NOMO-1 treated with DMSO at 0.1 percent for 48 hours (cell line): ENCODE measurements around the gene RDH14.

ENCODE experiments used
- DNase-seq: peaks from one replicate; lab custom pipeline; 2025; ENCODE audit not compliant: unreplicated experiment; lab: John Stamatoyannopoulos, UW

RDH14 gene

GRCh38 chr2:18560031-18560796, at the start of gene RDH14:
RDH14 (minus strand) TSS chr2:18560653; CDS start chr2:18560572, 81 bp downstream.
- DNase-seq = peak; percentile 91

DNA sequence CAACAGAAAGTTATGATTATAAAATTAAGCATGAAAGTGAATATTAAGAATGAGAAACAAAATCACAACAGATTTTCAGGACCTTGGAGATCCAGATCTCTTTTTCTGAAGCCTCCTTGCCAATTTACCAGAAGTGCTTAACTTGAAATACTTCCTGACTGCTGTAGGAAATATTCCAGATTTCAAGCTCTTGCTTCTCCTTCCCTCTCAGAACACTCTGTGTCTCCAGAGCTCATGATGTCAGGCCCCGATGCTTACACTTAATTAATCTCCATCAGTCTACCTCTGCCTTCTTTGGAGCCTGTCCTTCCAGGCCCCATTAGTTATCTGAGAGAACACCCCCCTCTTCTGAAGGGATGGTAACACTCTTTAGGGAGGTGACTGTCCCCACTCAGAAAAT, 49.6 kb upstream of the RDH14 start:
- no peak for DNase-seq

DNA sequence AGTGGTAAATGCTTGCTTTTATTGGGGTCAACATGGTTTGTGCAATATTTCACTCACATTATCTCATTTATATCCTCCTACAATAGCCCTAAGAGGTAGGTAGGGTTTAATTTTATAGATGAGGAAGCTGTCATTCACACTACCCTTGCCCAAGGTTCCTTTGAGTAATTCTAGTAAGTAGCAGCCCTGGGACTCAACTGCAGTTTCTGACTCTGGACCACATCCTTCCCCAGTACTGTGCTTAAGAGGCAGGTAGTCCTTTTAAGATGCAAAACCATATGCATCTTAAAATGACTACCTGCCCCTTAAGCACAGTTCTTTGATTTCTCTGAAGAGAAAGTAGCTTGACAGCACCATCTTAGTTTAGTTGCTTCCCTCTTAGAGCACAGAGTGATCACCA, 44.7 kb upstream of the RDH14 start:
- no peak for DNase-seq

GRCh38 chr2:18604531-18604885, 44.1 kb upstream of the RDH14 start:
- no peak for DNase-seq

DNA sequence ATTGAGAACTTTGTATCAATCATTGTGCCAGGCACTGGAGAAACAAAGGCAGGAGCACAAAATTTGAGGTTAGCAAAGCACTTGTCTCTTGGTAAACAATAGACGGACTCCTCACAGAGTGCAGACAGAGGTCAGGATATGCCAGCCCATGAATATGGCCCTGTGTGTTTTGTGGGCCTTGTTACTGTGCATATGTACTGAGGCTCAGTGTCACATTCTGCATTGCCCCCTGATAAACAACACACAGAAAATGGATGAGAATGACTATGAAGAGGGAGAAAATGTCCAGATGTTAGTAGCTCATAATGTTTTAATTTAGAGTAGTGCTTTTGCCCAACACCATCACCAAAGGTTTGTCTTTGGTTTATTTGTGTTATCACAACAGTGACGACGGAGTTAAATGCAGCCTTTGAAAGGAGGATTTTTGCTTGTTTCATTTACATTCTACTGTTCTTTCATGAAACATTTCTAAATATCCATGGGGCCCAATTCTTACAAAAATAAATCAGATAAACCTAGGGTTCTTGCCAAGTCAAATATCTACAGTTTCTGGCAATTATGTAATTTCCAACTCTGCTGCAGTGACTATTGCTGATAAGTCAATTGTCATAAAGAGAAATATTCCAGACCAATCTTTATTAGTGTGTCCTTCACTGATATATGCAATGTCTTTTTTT, 43.5 kb upstream of the RDH14 start:
- DNase-seq = no peak

DNA sequence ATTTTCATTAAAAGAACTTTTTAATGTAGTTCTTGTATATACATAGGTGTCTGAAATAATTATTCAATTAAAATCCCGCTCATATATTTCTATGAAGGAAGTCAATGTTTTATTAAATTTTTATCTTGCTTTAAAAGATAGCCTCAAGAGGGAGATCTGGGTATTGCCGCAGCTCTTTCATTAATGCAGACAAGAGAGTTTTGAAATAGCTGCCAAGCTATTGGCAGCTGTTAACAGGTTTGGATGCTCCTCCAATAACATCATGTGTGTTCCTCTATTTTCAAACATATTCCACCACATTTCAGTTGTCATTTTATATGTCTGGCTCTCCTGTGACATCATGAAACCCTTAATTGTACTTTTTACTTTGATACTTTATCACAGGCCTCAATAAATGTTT, 41.8 kb upstream of the RDH14 start:
- DNase-seq = no peak

DNA sequence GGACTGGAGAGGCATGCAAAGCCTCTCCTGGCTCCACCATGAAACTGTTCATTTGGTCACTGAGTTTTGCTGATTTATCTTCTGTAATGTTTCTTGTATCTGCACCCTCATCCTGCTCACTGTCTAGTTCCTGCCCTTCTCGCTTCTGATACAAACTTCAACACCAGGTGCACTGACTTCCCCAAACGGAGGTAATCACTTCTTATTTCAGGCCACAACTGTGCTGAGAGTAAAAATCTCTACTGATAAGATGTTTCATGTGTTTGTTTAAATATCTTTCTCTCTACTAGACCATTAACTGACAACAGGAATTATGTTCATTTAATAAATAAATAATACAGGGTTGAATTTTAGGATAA, 39.8 kb upstream of the RDH14 start:
- no peak for DNase-seq

DNA sequence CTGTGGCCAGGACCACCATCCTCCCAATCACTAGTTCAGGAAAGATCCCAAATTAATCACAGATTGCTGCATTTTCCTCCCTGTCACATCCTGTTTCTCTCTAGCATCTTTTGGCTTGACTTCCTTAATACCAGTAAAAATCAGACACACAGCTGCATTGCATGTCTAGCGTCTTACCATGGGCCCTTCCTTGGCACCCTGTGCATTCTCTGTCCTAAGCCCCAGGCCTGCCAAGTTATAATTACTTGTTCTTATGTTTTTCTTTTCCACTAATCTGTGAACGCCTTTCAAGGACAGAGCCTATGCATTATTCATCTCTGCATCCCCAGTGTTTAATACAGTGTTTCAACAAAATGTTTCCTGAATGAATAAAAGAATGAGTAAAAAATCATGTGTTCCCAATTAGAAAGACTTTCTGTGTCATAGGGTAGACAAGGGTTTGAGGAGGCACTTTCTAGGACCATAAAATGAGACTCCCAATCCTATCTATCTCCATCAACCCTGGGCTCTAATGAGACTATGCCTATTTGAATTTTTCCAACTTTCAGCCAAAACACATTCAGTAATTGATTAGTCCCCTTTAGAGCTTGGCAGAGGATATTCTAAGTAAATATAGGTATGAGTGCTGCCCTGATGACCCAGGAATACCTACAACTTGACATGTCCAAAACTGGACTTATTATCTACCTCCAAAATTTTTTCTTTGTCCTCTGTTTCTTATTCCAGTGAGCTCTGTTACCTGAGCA, 39.2 kb upstream of the RDH14 start:
- DNase-seq = no peak

GRCh38 chr2:18598848-18599484, 38.5 kb upstream of the RDH14 start:
- no peak for DNase-seq

GRCh38 chr2:18597618-18598017, 37.2 kb upstream of the RDH14 start:
- no peak for DNase-seq

GRCh38 chr2:18596993-18597392, 36.5 kb upstream of the RDH14 start:
- DNase-seq = no peak

DNA sequence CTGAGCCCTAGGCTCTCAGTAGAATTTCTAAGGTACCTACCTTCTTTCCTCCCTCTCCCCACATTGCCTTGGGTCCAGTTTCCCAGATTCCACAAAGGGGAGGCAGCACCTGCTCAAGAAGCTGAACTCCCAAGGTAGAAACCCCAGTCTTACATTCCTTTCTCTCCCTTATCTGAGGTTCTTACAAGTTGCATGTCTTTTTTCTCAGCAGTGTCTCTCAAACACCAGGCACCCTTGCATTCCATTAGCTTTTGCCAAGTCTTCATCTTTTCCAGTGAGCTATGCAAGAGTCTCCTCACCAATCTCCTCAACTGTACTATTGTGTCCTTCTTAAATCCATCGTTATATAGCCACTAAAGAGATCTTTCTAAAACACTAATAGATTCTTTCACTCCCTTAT, 33.0 kb upstream of the RDH14 start:
- no peak for DNase-seq

DNA sequence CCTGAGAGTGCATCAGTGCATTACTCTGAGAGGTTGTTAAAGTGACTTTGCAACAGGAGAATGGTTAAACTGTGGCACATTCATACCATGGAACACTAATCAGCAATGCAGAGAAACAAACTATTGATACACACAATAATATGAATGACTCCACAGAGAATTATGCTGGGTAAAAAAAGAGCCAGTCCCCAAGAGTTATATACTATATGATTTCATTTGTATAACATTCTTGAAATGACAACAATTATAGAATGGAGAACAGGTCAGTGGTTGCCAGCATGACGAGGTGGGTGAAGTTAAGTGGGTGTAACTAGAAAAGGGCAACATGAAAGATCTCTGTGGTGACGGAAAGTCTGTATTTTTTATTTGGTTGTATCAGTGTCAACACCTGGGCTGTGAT, 31.9 kb upstream of the RDH14 start:
- no peak for DNase-seq

DNA sequence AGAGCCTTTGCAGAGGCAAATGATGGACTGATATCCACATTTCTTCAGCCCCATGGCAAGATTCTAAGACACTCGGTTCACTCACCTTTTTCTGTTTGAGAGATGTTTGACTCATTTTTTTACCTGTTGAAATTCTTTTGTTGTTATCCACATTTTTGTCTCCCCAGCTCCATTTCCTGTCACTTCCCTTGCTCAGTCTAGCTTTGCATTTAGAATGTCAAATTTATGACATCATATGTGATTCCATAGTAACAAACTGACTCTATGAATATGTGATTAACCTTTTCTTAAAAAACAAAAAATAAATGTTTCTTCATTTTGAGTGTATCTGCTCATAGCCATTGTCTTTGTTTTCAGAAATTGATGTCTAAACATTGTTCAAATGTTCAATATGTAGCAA, 28.9 kb upstream of the RDH14 start, which contains the start of gene NT5C1B:
Gene NT5C1B (minus strand): TSS at position 216 of the 400 bp plus-strand sequence. CDS start 101 bp downstream, at position 115.
- DNase-seq = no peak

DNA sequence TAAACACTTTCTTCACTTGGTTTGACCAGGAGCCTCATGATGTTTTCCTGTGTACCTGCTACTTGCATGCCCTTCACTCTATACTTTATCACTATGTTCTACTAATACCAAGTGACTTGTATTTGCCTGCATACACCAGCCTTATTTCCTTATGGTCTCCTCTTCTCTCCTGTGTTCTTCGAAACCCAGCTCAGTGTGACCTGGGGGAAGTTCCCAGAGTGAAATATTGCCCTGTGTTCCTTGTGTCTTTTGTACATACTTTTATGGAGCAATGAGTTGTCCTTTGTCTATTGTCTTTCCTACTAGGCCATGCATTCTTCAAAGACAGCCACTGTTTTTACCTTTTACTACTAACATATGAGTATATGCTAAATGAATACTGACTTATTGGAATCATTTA, 28.3 kb upstream of the RDH14 start:
- DNase-seq = no peak

- DNase-seq = no peak
These were observed 27.6 kb upstream of the RDH14 start for GRCh38 chr2:18588049-18588448.

DNA sequence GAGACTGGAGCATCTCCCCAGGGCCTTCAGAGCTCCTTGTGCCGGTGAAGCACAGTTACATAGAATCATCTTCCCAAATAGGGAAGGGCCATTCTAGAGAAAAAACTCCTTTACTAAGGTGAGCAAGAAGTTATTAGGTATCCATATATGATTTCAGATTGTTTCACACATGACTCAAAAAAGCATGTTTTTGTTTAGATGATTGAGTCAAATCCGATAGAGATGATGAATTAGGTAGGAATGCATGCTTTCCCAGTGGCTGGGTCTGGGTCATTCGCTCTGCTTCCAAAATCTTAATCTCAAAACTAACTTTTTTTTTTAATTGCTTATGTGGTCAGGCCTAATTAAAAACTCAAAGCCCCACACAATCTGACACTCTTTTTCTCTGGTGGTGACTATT, 25.1 kb upstream of the RDH14 start:
- no peak for DNase-seq

GRCh38 chr2:18584608-18584954, 24.1 kb upstream of the RDH14 start:
- DNase-seq = no peak

GRCh38 chr2:18583905-18584607, 23.6 kb upstream of the RDH14 start:
- no peak for DNase-seq

DNA sequence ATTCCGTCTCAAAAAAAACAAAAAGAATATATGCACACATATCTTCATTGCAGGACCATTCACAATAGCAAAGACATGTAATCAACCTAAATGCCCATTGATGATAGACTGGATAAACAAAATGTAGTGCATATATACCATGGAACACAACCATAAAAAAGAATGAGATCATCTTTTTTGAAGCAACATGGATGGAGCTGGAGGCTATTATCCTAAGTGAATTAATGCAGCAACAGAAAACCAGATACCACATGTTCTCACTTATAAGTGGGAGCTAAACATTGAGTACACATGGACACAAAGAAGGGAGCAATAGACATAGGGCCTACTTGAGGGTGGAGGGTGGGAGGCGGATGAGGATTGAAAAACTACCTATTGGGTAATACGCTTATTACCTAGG, 20.2 kb upstream of the RDH14 start:
- no peak for DNase-seq

- no peak for DNase-seq
These were observed 17.6 kb upstream of the RDH14 start for GRCh38 chr2:18578033-18578432.
